ENCODE results near the gene ZNF277. TPM values are rescaled to one million over a fixed set of nuclear protein-coding genes. Genes with fewer than 3 reads are reported as not detected.

The ZNF277 gene
- total and polyA plus RNA-seq, 2 experiments from 2014 or later, result 10.0 to 34.6 TPM

GRCh38 chr7:112185005-112185834, 21.3 kb upstream of the ZNF277 start:
- WGBS (ENCODE audit: low lambda C conversion rate, missing lambda C conversion rate), result 82% methylated on average over 4 of the region's 4 CpGs
- peaks cover 71% of the 10 kb centered on the region for H3K79me2 ChIP-seq

DNA sequence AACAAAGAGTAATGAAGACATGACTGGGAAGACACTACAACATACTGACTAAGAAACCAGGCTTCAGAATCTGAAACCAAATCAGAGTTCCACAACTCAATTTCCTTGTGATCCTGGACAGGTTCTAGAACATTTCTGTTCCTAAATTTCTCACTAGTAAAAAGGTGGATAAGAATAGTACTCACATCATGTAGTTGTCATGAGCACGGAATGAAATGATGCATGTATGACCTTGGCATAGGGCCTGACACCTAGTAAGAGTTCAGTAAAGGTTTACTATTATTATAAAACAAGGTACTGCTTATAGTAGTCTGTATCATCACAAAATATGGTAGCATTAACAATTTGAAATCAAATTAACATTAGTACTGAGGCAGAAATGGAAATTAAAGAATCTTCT, 20.2 kb upstream of the ZNF277 start:
- H3K36me3 ChIP-seq (replicated peaks; ENCODE audit: insufficient read depth, low read depth), result no peaks in the 10 kb centered on the region
- no peak overlapping the region for H2AFZ ChIP-seq
- H3K4me2 ChIP-seq, result no peak overlapping the region
- TF ChIP-seq EZH2phosphoT487 (IDR thresholded peaks at IDR 0.05; ENCODE audit: low read depth, severe bottlenecking, unreplicated experiment) (no peak), EZH2 (IDR thresholded peaks at IDR 0.05; ENCODE audit: borderline replicate concordance) (no peak), CTCF (IDR thresholded peaks at IDR 0.05; ENCODE audit: poor library complexity) (no peak)
- H3K4me3 ChIP-seq, result no peak overlapping the region
- no peak for DNase-seq (ENCODE audit: low spot score)
- peaks cover 68% of the 10 kb centered on the region for H3K79me2 ChIP-seq
- no peaks in the 10 kb centered on the region for H3K9me2 ChIP-seq (replicated peaks; ENCODE audit: insufficient read depth)
- no peak overlapping the region for H3K27ac ChIP-seq
- no peaks in the 10 kb centered on the region for H4K20me1 ChIP-seq (ENCODE audit: insufficient read depth, poor library complexity, severe bottlenecking)
- H3K9me3 ChIP-seq (ENCODE audit: low read depth), result no peaks in the 10 kb centered on the region
- no peaks in the 10 kb centered on the region for H3K27me3 ChIP-seq
- no peaks in the 10 kb centered on the region for H3K4me1 ChIP-seq (ENCODE audit: insufficient read depth)
- whole genome bisulfite sequencing (ENCODE audit: low lambda C conversion rate, missing lambda C conversion rate), result 97% methylated on average over 1 of the region's 1 CpG

More at GRCh38 chr7:112185005-112185834, 21.3 kb upstream of the ZNF277 start:
- Histone ChIP-seq H2AFZ (no peak overlapping the region), H3K27me3 (no peaks in the 10 kb centered on the region), H3K9me2 (replicated peaks; ENCODE audit: insufficient read depth) (no peaks in the 10 kb centered on the region), H3K4me3 (no peak overlapping the region), H3K36me3 (replicated peaks; ENCODE audit: insufficient read depth, low read depth) (no peaks in the 10 kb centered on the region), H4K20me1 (ENCODE audit: insufficient read depth, poor library complexity, severe bottlenecking) (no peaks in the 10 kb centered on the region), H3K27ac (no peak overlapping the region), H3K9me3 (ENCODE audit: low read depth) (no peaks in the 10 kb centered on the region), H3K4me1 (ENCODE audit: insufficient read depth) (no peaks in the 10 kb centered on the region), H3K4me2 (no peak overlapping the region)
- TF ChIP-seq EZH2phosphoT487 (IDR thresholded peaks at IDR 0.05; ENCODE audit: low read depth, severe bottlenecking, unreplicated experiment) (no peak), CTCF (IDR thresholded peaks at IDR 0.05; ENCODE audit: poor library complexity) (no peak), EZH2 (IDR thresholded peaks at IDR 0.05; ENCODE audit: borderline replicate concordance) (no peak)
- DNase-seq (ENCODE audit: low spot score), result no peak

GRCh38 chr7:112188257-112188656, 18.2 kb upstream of the ZNF277 start:
- Histone ChIP-seq H3K9me2 (replicated peaks; ENCODE audit: insufficient read depth) (no peaks in the 10 kb centered on the region), H4K20me1 (ENCODE audit: insufficient read depth, poor library complexity, severe bottlenecking) (no peaks in the 10 kb centered on the region), H3K27me3 (no peaks in the 10 kb centered on the region), H3K27ac (no peak overlapping the region), H3K4me3 (no peak overlapping the region), H3K79me2 (peaks cover 65% of the 10 kb centered on the region), H3K36me3 (replicated peaks; ENCODE audit: insufficient read depth, low read depth) (no peaks in the 10 kb centered on the region), H3K4me1 (ENCODE audit: insufficient read depth) (no peaks in the 10 kb centered on the region), H2AFZ (no peak overlapping the region), H3K9me3 (ENCODE audit: low read depth) (no peaks in the 10 kb centered on the region), H3K4me2 (no peak overlapping the region)
- no peak for TF ChIP-seq CTCF (IDR thresholded peaks at IDR 0.05; ENCODE audit: poor library complexity)
- TF ChIP-seq EZH2phosphoT487 (IDR thresholded peaks at IDR 0.05; ENCODE audit: low read depth, severe bottlenecking, unreplicated experiment), result no peak
- TF ChIP-seq EZH2 (IDR thresholded peaks at IDR 0.05; ENCODE audit: borderline replicate concordance), result no peak
- DNase-seq (ENCODE audit: low spot score), result no peak
- 89% methylated on average over 3 of the region's 3 CpGs for WGBS (ENCODE audit: low lambda C conversion rate, missing lambda C conversion rate)

All from hepatocyte (in vitro differentiated cells).